C4-2B (cell line): ENCODE results near the gene NPAT.
"Not testable (repeated sequence)": the region's sequence is repeated elsewhere in the genome, so short reads cannot be mapped to it uniquely, and the experiment has no call there.

Experiments
- ZFX ChIP-seq: fragments of 450-650 bp; IDR thresholded peaks from 2 replicates; pipeline ENCODE4 v1.6.1; 2017
- TF ChIP-seq, protein P1 (sequence below): fragments of 450-650 bp; conservative IDR thresholded peaks from 2 replicates; pipeline ENCODE4 v1.5.1; 2017; ENCODE audit warnings: mild to moderate bottlenecking

DNA sequence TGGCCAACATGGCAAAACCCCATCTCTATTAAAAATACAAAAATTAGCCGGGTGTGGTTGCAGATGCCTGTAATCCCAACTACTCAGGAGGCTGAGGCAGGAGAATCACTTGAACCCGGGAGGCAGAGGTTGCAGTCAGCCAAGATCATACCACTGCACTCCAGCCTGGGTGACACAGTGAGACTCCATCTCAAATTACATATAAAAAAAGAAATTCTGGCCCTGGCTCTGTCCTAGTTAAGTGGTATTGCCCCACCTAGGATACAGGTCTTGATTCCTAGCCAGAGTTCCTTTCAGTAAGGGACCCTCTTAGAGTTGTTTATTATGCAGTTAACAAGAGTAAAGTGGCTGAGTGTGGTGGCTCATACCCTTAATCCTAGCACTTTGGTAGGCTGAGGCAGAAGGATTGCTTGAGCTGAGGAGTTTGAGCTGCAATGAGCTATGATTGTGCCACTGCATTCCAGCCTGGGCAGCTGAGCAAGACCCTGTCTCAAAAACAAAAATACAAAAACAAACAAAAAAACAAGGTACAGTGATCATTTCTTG lies 89.4 kb downstream of the NPAT start:
- TF ChIP-seq, protein P1, sequence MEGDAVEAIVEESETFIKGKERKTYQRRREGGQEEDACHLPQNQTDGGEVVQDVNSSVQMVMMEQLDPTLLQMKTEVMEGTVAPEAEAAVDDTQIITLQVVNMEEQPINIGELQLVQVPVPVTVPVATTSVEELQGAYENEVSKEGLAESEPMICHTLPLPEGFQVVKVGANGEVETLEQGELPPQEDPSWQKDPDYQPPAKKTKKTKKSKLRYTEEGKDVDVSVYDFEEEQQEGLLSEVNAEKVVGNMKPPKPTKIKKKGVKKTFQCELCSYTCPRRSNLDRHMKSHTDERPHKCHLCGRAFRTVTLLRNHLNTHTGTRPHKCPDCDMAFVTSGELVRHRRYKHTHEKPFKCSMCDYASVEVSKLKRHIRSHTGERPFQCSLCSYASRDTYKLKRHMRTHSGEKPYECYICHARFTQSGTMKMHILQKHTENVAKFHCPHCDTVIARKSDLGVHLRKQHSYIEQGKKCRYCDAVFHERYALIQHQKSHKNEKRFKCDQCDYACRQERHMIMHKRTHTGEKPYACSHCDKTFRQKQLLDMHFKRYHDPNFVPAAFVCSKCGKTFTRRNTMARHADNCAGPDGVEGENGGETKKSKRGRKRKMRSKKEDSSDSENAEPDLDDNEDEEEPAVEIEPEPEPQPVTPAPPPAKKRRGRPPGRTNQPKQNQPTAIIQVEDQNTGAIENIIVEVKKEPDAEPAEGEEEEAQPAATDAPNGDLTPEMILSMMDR, result not testable (repeated sequence)
- not testable (repeated sequence) for TF ChIP-seq ZFX
